ENCODE measurements around the gene DEDD2. TPM values are rescaled to one million over a fixed set of nuclear protein-coding genes. Genes with fewer than 3 reads are reported as not detected.

The DEDD2 gene
- polyA plus RNA-seq, 3 donors, result 125 to 141 (median 133) TPM

DNA sequence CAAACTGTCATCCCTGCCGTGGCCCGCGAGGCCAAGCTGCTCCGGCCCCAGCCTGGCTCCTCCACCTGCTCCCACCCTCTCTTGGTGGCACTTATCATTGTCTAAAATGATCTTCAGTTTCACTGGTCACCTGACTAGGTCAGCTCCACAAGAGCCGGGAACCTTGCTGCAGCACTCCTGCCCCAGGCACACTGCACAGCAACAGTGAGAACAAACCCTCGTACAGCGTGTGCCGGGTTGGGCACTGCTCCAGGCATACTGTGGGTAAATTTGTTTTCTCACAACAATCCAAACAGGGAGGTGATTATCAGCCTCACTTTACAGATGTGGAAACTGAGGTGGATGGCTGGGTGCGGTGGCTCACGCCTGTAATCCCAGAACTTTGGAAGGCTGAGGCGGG, 8.9 kb downstream of the DEDD2 start:
- intact Hi-C loops (cut with micrococcal nuclease), result no loop called here
- peaks cover 0 to 2% (median 0%) of the 10 kb centered on the region in 7 donors for H3K9me3 Mint-ChIP-seq
- Histone ChIP-seq H3K9ac (ENCODE audit: insufficient read depth, low read length, poor library complexity, severe bottlenecking) (peak overlapping the region; percentile 27), H3K9me3 (replicated peaks in 1 of 2; ENCODE audit: control insufficient read depth in 1 of 2, insufficient read depth in 1 of 2, low read length in 2 of 2) (no peaks in the 10 kb centered on the region), H3K36me3 (replicated peaks in 1 of 2; ENCODE audit: control insufficient read depth in 1 of 2, insufficient read depth in 2 of 2, low read length in 2 of 2) (peaks cover 91 to 97% of the 10 kb centered on the region in 2 donors), H2AFZ (ENCODE audit: insufficient read depth, low read depth, low read length, poor library complexity, severe bottlenecking) (no peak overlapping the region), H3K27ac (ENCODE audit: low read depth in 1 of 2, low read length in 2 of 2) (peak overlapping the region; percentile 63 to 80), H3K4me1 (ENCODE audit: control insufficient read depth in 1 of 2, insufficient read depth in 2 of 2, low read length in 2 of 2) (peaks cover 46 to 58% of the 10 kb centered on the region in 2 donors), H3K4me3 (replicated peaks in 1 of 3; ENCODE audit: low read depth in 2 of 3, low read length in 3 of 3) (no peak overlapping the region), H4K20me1 (ENCODE audit: insufficient read depth, low read length) (peaks cover 68% of the 10 kb centered on the region), H3K27me3 (ENCODE audit: control insufficient read depth in 2 of 2, insufficient read depth in 2 of 2, low read length in 2 of 2) (no peaks in the 10 kb centered on the region), H3K79me2 (ENCODE audit: insufficient read depth, low read length) (peaks cover 91% of the 10 kb centered on the region), H3K4me2 (replicated peaks; ENCODE audit: extremely low read depth, low read length, poor library complexity, severe bottlenecking) (peak overlapping the region; percentile 44)
- peaks cover 60% of the 10 kb centered on the region for H3K4me1 Mint-ChIP-seq
- WGBS (ENCODE audit: insufficient coverage), result 97% methylated on average over 7 of the region's 11 CpGs
- no peak for DNase-seq
- H3K36me3 Mint-ChIP-seq, result peaks cover 79 to 99% of the 10 kb centered on the region in 2 donors
- no peaks in the 10 kb centered on the region for H3K27me3 Mint-ChIP-seq (ENCODE audit: low read depth in 3 of 3)
- H3K27ac Mint-ChIP-seq, result peak overlapping the region; percentile 86 to 99 (median 95)
- H3K4me3 Mint-ChIP-seq, result no peak overlapping the region
- TF ChIP-seq, protein P1, sequence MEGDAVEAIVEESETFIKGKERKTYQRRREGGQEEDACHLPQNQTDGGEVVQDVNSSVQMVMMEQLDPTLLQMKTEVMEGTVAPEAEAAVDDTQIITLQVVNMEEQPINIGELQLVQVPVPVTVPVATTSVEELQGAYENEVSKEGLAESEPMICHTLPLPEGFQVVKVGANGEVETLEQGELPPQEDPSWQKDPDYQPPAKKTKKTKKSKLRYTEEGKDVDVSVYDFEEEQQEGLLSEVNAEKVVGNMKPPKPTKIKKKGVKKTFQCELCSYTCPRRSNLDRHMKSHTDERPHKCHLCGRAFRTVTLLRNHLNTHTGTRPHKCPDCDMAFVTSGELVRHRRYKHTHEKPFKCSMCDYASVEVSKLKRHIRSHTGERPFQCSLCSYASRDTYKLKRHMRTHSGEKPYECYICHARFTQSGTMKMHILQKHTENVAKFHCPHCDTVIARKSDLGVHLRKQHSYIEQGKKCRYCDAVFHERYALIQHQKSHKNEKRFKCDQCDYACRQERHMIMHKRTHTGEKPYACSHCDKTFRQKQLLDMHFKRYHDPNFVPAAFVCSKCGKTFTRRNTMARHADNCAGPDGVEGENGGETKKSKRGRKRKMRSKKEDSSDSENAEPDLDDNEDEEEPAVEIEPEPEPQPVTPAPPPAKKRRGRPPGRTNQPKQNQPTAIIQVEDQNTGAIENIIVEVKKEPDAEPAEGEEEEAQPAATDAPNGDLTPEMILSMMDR (IDR thresholded peaks at IDR 0.05), result no peak

DNA sequence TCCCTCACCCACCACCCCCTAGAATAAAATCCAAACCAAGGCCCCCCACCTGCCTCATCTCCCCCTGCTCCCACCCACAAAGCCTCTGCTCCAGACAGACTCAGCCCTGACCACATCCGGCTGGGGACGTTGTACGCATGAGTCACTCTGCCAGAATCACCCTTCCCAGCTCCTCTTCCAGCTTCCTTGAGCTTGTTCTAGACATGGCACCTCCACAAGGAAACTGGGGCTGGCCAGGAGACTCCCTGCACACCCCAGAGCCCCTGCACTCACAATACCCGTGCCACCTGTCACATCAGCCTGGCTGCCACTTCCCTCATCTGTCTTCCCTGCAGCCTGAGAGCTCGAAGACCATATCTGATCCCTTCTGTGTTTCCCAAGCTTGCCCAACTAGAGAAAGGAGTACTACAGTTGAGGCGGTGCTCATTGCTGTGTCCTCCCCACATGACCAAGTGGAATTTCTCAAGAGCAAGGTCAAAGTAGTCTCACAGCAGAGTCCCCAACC, 9.7 kb downstream of the DEDD2 start:
- Histone ChIP-seq H3K4me1 (ENCODE audit: control insufficient read depth in 1 of 2, insufficient read depth in 2 of 2, low read length in 2 of 2) (peaks cover 46 to 58% of the 10 kb centered on the region in 2 donors), H3K9me3 (replicated peaks in 1 of 2; ENCODE audit: control insufficient read depth in 1 of 2, insufficient read depth in 1 of 2, low read length in 2 of 2) (no peaks in the 10 kb centered on the region), H3K27ac (ENCODE audit: low read depth in 1 of 2, low read length in 2 of 2) (peak overlapping the region; percentile 63 to 80), H3K27me3 (ENCODE audit: control insufficient read depth in 2 of 2, insufficient read depth in 2 of 2, low read length in 2 of 2) (no peaks in the 10 kb centered on the region), H3K4me2 (replicated peaks; ENCODE audit: extremely low read depth, low read length, poor library complexity, severe bottlenecking) (peak overlapping the region; percentile 44), H3K79me2 (ENCODE audit: insufficient read depth, low read length) (peaks cover 91% of the 10 kb centered on the region), H2AFZ (ENCODE audit: insufficient read depth, low read depth, low read length, poor library complexity, severe bottlenecking) (no peak overlapping the region), H3K9ac (ENCODE audit: insufficient read depth, low read length, poor library complexity, severe bottlenecking) (peak overlapping the region; percentile 27), H3K36me3 (replicated peaks in 1 of 2; ENCODE audit: control insufficient read depth in 1 of 2, insufficient read depth in 2 of 2, low read length in 2 of 2) (peaks cover 88 to 97% of the 10 kb centered on the region in 2 donors), H4K20me1 (ENCODE audit: insufficient read depth, low read length) (peaks cover 60% of the 10 kb centered on the region), H3K4me3 (replicated peaks in 1 of 3; ENCODE audit: low read depth in 2 of 3, low read length in 3 of 3) (peak overlapping the region in 1 of 3 experiments; percentile 25)
- Mint-ChIP-seq H3K27me3 (ENCODE audit: low read depth in 3 of 3) (no peaks in the 10 kb centered on the region), H3K36me3 (peaks cover 79 to 99% of the 10 kb centered on the region in 2 donors), H3K4me3 (peak overlapping the region; percentile 60 to 76), H3K27ac (peak overlapping the region; percentile 86 to 99 (median 95)), H3K9me3 (peaks cover 0 to 3% (median 0%) of the 10 kb centered on the region in 7 donors), H3K4me1 (peaks cover 60% of the 10 kb centered on the region)
- 43% methylated on average over 5 of the region's 6 CpGs for WGBS (ENCODE audit: insufficient coverage)
- peak; percentile 66 to 89 (median 69) for DNase-seq
- TF ChIP-seq, protein P1 (IDR thresholded peaks at IDR 0.05), result no peak
- intact Hi-C loops (cut with micrococcal nuclease), result no loop called here
